Ishikawa (cell line): ENCODE results near the gene AARS2.

ENCODE experiments used
- CEBPB ChIP-seq: IDR thresholded peaks from 2 replicates; pipeline ENCODE4 v1.6.1; 2012
- CREB1 ChIP-seq: IDR thresholded peaks from 2 replicates; pipeline ENCODE4 v1.6.1; 2012; ENCODE audit warnings: low read depth
- EGR1 ChIP-seq: IDR thresholded peaks from 2 replicates; pipeline ENCODE4 v1.6.1; 2012
- EP300 ChIP-seq: IDR thresholded peaks from 2 replicates; pipeline ENCODE4 v1.6.1; 2012; ENCODE audit warnings: borderline replicate concordance
- FOXM1 ChIP-seq: IDR thresholded peaks from 2 replicates; pipeline ENCODE4 v1.6.1; 2012; ENCODE audit warnings: low read depth, borderline replicate concordance
- NFIC ChIP-seq: IDR thresholded peaks from 2 replicates; pipeline ENCODE4 v1.6.1; 2012
- RAD21 ChIP-seq: IDR thresholded peaks from 2 replicates; pipeline ENCODE4 v1.6.1; 2012; ENCODE audit warnings: low read depth
- TAF1 ChIP-seq: IDR thresholded peaks from 2 replicates; pipeline ENCODE4 v1.6.1; 2012; ENCODE audit warnings: low read depth, mild to moderate bottlenecking
- TCF12 ChIP-seq: IDR thresholded peaks from 2 replicates; pipeline ENCODE4 v1.6.1; 2012; ENCODE audit warnings: low read depth
- TEAD4 ChIP-seq: IDR thresholded peaks from 2 replicates; pipeline ENCODE4 v1.6.1; 2012
- USF1 ChIP-seq: IDR thresholded peaks from 2 replicates; pipeline ENCODE4 v1.6.1; 2012
- YY1 ChIP-seq: IDR thresholded peaks from 2 replicates; pipeline ENCODE4 v1.6.1; 2012; ENCODE audit warnings: low read depth
- ZBTB7A ChIP-seq: IDR thresholded peaks from 2 replicates; pipeline ENCODE4 v1.6.1; 2012; ENCODE audit warnings: low read depth
- TF ChIP-seq, protein P1 (sequence below): IDR thresholded peaks from 2 replicates; pipeline ENCODE4 v1.6.1; 2012; ENCODE audit warnings: low read depth, mild to moderate bottlenecking
- TF ChIP-seq, protein P2 (sequence below): IDR thresholded peaks from 2 replicates; pipeline ENCODE4 v1.6.1; 2012

Gene AARS2

DNA sequence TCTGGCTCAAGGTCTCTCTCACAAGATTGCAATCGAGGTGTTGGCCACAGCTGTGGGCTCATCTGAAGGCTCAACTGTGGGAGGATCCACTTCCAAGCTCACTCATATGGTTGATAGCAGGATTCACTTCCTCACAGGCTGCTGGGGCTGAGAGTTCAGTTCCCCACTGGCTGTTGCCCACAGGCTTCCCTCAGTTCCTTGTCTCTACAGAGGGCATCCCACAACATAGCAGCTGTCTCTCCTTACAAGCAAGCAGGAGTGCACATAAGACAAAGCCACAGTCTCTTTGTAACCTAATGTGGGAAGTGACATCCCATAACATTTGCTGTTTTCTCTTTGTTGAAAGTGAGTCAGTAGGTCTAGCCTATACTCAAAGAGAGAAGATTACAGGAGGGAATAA is 43.3 kb upstream of the AARS2 start:
- TF ChIP-seq TAF1 (no peak), CREB1 (no peak), EGR1 (no peak), TCF12 (no peak), TEAD4 (no peak), USF1 (no peak), EP300 (no peak)

DNA sequence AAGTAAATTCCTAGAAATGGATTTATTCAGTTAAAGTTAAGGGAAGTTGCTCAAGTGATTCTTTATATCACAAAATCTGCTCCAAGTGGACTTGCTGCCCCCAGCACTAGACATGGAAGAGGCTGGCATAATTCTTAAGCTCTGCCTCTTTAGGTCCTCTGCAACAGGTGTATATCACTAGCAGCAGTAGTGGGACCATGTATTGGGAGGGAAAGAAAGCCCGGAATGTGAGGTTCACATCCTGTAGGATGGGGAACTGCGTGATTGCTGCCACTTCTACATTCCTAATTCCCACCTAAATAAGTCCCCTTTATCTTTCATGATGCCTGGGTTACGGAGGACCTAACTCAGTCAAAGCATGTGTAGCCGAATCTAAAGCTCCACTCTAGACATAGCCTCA is 42.5 kb upstream of the AARS2 start:
- TF ChIP-seq USF1 (no peak), NFIC (no peak), EGR1 (no peak), EP300 (no peak), CEBPB (no peak), TCF12 (no peak), RAD21 (no peak), FOXM1 (no peak), TAF1 (no peak), TEAD4 (no peak), CREB1 (no peak), ZBTB7A (no peak), YY1 (no peak)
- TF ChIP-seq, protein P1, sequence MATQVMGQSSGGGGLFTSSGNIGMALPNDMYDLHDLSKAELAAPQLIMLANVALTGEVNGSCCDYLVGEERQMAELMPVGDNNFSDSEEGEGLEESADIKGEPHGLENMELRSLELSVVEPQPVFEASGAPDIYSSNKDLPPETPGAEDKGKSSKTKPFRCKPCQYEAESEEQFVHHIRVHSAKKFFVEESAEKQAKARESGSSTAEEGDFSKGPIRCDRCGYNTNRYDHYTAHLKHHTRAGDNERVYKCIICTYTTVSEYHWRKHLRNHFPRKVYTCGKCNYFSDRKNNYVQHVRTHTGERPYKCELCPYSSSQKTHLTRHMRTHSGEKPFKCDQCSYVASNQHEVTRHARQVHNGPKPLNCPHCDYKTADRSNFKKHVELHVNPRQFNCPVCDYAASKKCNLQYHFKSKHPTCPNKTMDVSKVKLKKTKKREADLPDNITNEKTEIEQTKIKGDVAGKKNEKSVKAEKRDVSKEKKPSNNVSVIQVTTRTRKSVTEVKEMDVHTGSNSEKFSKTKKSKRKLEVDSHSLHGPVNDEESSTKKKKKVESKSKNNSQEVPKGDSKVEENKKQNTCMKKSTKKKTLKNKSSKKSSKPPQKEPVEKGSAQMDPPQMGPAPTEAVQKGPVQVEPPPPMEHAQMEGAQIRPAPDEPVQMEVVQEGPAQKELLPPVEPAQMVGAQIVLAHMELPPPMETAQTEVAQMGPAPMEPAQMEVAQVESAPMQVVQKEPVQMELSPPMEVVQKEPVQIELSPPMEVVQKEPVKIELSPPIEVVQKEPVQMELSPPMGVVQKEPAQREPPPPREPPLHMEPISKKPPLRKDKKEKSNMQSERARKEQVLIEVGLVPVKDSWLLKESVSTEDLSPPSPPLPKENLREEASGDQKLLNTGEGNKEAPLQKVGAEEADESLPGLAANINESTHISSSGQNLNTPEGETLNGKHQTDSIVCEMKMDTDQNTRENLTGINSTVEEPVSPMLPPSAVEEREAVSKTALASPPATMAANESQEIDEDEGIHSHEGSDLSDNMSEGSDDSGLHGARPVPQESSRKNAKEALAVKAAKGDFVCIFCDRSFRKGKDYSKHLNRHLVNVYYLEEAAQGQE = no peak
- TF ChIP-seq, protein P2, sequence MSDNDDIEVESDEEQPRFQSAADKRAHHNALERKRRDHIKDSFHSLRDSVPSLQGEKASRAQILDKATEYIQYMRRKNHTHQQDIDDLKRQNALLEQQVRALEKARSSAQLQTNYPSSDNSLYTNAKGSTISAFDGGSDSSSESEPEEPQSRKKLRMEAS = no peak

DNA sequence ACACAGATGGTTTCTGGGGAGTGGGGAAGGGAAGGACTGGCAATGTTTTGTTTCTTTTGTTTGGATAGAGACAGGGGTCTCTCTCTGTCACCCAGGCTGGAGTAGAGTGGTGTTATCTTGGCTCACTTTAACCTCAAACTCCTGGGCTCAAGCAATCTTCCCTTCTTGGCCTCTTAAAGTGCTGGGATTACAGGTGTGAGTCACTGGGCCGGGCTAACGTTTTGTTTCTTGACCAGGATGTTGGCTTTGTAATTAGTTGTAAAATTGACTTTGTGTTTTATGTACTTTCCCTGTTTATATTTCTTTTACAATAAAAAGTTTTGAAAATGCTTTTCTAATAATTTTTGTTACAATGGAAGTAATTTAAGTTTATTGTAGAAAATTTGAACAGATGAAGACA is 40.2 kb upstream of the AARS2 start:
- TF ChIP-seq, protein P2 = no peak
- TF ChIP-seq RAD21 (no peak), CEBPB (no peak)

- no peak for TF ChIP-seq CREB1
Measured at GRCh38 chr6:44352259-44352658, 39.1 kb upstream of the AARS2 start.

GRCh38 chr6:44349904-44350649 is 36.9 kb upstream of the AARS2 start:
- TF ChIP-seq, protein P2 = no peak

DNA sequence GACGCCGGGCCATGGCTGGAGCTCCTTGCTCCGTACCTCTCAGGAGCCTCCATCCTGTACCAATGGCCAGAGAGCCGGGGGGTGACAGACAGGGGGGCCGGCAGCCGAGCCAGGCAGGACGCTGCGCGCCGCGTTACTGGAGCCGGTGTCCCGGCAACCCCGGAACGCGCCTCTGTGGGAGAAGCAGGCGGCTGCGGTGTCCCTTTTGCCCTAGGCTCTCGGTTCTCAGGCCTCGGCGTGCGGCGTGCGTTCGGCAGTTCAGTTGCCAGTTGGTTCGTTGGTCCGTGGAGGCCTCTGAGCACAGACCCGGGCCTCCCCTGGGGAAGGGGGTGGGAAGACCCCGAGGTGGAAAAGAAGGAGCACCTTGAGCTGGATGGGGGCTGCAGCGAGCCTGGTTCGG is 29.3 kb upstream of the AARS2 start, which contains the start of gene SPATS1:
TSS of gene SPATS1 (plus strand) at position 162 of the 400 bp plus-strand sequence. CDS start 446 bp downstream, outside the sequence.
- TF ChIP-seq CREB1 (no peak), EGR1 (no peak), TCF12 (no peak), TAF1 (no peak), ZBTB7A (no peak), YY1 (no peak), TEAD4 (no peak), USF1 (no peak), CEBPB (no peak), NFIC (no peak), EP300 (no peak), RAD21 (no peak), FOXM1 (no peak)
- TF ChIP-seq, protein P2 = no peak
- TF ChIP-seq, protein P1 = no peak
